Thoracic aorta (tissue), 2 donors: ENCODE results near the gene LRFN3. TPM values are rescaled to one million over a fixed set of nuclear protein-coding genes. Genes with fewer than 3 reads are reported as not detected.
"Not testable (repeated sequence)": the region's sequence is repeated elsewhere in the genome, so short reads cannot be mapped to it uniquely, and the experiment has no call there.

Experiments
- ATAC-seq: fragments of 150-250 bp; one replicate; pipeline ENCODE4 v1.8.0; 2017; ENCODE audit warnings: low read depth; ENCODE audit not compliant: insufficient number of reproducible peaks, low FRiP score
- DNase-seq: peaks from one replicate; pipeline ENCODE4 v3.0.0-alpha.2; 2020; ENCODE audit warnings: low spot score
- H3K27ac ChIP-seq, 2 donors: fragments of 200-600 bp; sonication (generic); 1 replicate in 1 of 2; 2 replicates in 1 of 2; pipeline ENCODE4 v1.5.1; 2016; ENCODE audit warnings: mild to moderate bottlenecking in 2 of 2, moderate library complexity in 2 of 2
- H3K27me3 ChIP-seq: fragments of 200-600 bp; sonication (generic); replicated peaks from 2 replicates; pipeline ENCODE4 v1.6.0; 2016; ENCODE audit warnings: mild to moderate bottlenecking; ENCODE audit not compliant: insufficient read depth
- H3K36me3 ChIP-seq: fragments of 200-600 bp; sonication (generic); one replicate; pipeline ENCODE4 v1.5.1; 2016
- H3K4me1 ChIP-seq, 2 donors: fragments of 200-600 bp; sonication (generic); 1 replicate in 1 of 2; 2 replicates in 1 of 2; pipeline versions ENCODE4 v1.5.1 to v1.6.0; 2016; ENCODE audit warnings: low read depth in 2 of 2, mild to moderate bottlenecking in 1 of 2; ENCODE audit not compliant: control insufficient read depth in 1 of 2
- H3K4me3 ChIP-seq: fragments of 200-600 bp; sonication (generic); 2 replicates; pipeline ENCODE4 v1.5.1; 2016; ENCODE audit warnings: mild to moderate bottlenecking
- H3K9me3 ChIP-seq: fragments of 200-600 bp; sonication (generic); 2 replicates; pipeline ENCODE4 v1.5.1; 2016
- total RNA-seq, 2 donors: library from RNA; depleted of rRNA; stranded (reverse); fragments of >200 nt; gene quantifications; one replicate each; pipeline versions ENCODE4 v1.1.0 to v1.2.3, GENCODE V29; 2016
- TF ChIP-seq, protein P1 (sequence below): fragments of 200-600 bp; sonication (generic); IDR thresholded peaks from one replicate; pipeline ENCODE4 v1.5.1; 2019; ENCODE audit warnings: antibody characterized with exemption

Gene LRFN3
- total RNA-seq, 2 donors from 2014 or later, result 14.3 to 26.7 TPM

DNA sequence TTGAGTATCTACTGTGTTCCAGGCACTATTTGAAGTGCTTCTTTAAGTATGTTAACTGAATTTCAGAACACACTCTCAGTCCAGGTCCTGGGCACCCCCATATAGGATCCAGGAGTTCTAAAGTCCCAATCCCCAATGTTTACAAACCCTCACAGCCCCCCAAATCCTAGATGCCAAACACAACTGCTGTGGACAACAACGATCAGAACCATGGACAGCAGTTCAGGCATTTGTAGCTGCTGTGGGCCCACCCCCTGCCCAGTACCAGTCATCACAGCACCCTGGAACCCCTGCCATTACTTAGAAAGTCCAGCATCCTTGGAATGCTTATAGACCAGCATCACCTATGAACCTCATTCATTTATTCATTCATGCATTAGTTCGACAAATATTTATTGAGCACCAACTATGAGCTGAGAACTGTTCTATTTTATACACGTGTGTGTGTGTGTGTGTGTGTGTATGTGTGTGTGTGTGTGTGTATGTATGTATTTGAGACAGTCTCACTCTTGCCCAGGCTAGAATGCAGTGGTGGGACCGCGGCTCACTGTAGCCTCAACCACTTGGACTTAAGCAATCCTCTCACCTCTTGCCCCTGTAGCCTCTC is 39.5 kb downstream of the LRFN3 start:
- ATAC-seq, result no peak
- H3K4me1 ChIP-seq, result no peaks in the 10 kb centered on the region
- H3K27ac ChIP-seq, result no peak overlapping the region
- no peak overlapping the region for H3K4me3 ChIP-seq
- no peaks in the 10 kb centered on the region for H3K36me3 ChIP-seq
- DNase-seq, result no peak
- no peaks in the 10 kb centered on the region for H3K9me3 ChIP-seq
- H3K27me3 ChIP-seq, result no peaks in the 10 kb centered on the region
- TF ChIP-seq, protein P1, sequence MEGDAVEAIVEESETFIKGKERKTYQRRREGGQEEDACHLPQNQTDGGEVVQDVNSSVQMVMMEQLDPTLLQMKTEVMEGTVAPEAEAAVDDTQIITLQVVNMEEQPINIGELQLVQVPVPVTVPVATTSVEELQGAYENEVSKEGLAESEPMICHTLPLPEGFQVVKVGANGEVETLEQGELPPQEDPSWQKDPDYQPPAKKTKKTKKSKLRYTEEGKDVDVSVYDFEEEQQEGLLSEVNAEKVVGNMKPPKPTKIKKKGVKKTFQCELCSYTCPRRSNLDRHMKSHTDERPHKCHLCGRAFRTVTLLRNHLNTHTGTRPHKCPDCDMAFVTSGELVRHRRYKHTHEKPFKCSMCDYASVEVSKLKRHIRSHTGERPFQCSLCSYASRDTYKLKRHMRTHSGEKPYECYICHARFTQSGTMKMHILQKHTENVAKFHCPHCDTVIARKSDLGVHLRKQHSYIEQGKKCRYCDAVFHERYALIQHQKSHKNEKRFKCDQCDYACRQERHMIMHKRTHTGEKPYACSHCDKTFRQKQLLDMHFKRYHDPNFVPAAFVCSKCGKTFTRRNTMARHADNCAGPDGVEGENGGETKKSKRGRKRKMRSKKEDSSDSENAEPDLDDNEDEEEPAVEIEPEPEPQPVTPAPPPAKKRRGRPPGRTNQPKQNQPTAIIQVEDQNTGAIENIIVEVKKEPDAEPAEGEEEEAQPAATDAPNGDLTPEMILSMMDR, result no peak

DNA sequence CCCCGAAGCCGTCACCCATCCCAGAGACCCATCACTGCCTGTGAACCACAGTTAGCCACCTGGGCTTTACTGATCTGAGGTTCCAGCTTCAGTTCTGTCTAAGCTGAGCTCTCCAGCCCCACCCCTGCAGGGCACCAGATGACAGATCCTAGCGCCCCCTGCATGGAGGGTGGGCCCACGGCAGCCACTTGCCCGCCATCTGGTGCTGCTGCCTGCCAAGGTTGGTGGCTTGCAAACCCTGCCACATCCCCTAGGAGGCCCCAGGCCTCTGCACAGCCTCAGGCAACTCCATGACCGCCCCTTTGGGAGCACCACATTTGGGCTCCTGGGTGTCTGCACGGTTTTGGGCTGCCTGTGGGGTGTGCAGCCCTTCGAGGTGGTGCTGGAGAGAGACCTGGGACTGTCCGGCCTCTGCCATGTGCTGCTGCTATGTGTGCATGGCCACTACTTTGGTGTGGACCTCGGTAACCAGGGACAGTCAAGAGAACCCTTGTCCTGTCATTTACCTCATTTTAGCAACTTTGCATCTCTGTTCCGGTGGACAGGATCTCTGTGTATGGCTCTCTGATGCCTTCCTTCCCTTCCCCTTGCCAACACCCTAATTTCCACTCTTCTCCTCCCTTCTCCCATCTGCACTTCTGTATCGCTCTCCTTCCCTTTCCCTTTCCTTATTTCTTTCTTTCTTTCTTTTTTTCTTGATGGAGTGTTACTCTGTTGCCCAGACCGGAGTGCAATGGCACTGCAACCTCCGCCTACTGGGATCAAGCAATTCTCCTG is 41.5 kb downstream of the LRFN3 start:
- no peak for DNase-seq
- Histone ChIP-seq H3K27me3 (no peaks in the 10 kb centered on the region), H3K4me1 (no peaks in the 10 kb centered on the region), H3K4me3 (no peak overlapping the region), H3K36me3 (no peaks in the 10 kb centered on the region), H3K9me3 (no peaks in the 10 kb centered on the region), H3K27ac (no peak overlapping the region)
- no peak for ATAC-seq
- TF ChIP-seq, protein P1, result no peak

DNA sequence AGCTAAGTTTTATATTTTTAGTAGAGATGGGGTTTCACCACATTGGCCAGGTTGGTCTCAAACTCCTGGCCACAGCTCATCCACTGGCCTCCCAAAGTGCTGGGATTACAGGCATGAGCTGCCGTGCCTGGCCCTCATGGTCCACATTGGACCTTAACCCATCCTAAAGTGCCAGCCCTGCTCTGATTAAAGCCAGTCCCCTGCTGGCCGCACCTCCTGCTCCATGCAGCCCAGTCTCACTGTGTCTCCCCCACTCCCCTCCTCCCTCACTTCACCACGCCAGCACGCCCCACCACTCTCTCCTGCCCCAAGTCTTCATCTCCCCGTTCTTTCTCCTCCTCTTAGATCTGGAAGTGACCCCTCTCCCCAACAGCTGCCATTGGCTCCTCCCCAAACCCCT is 42.1 kb downstream of the LRFN3 start:
- H3K27ac ChIP-seq, result no peak overlapping the region
- TF ChIP-seq, protein P1, result no peak
- ATAC-seq (no peak), DNase-seq (no peak)
- no peaks in the 10 kb centered on the region for H3K36me3 ChIP-seq
- H3K4me3 ChIP-seq, result no peak overlapping the region
- no peaks in the 10 kb centered on the region for H3K4me1 ChIP-seq
- H3K9me3 ChIP-seq, result no peaks in the 10 kb centered on the region
- H3K27me3 ChIP-seq, result no peaks in the 10 kb centered on the region

DNA sequence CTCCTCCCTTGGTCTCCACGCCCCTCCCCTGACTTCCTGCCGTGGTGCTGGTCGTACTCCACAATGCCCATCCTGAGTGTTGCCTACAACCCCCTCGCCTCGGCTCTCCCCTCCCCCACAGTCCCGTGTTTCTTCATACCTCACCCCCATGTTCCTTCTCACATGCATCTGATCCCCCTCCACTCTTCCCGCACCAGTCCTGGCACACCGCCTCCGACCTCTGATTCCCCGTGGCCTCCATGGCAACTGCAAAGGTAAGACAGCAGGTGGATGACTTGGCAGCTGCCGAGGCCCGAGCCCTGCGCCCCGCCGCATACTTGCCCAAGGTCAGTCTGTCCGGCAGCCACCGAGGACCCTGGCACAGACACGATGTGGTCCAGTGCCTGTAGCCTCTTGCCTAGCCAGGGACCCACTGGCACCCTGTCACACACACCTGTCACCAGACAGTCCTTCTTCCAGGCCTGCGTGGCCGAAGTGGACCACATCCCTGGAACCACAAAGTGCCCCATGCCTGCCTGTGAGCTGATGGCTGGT is 42.7 kb downstream of the LRFN3 start:
- no peak for ATAC-seq
- no peaks in the 10 kb centered on the region for H3K9me3 ChIP-seq
- no peaks in the 10 kb centered on the region for H3K4me1 ChIP-seq
- no peaks in the 10 kb centered on the region for H3K36me3 ChIP-seq
- DNase-seq, result no peak
- H3K27me3 ChIP-seq, result no peaks in the 10 kb centered on the region
- H3K4me3 ChIP-seq, result no peak overlapping the region
- no peak overlapping the region for H3K27ac ChIP-seq
- TF ChIP-seq, protein P1, result no peak

DNA sequence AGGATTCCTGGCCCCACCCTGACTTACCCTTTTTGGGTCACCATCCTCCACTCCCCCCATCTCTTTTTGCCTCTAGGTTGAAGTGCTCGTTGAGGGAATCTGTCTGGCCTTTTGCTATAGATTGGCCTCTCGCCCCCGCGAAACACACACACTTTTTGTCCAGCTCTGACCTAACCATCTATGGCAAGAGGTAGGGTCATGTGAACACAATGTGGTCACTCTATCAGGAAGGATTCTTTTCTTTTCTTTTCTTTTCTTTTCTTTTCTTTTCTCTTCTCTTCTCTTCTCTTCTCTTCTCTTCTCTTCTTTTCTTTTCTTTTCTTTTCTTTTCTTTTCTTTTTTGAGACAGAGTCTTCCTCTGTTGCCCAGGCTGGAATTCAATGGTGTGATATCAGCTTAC is 44.8 kb downstream of the LRFN3 start:
- not testable (repeated sequence) for H3K4me1 ChIP-seq, H3K27me3 ChIP-seq, H3K9me3 ChIP-seq, H3K4me3 ChIP-seq, ATAC-seq, H3K27ac ChIP-seq, H3K36me3 ChIP-seq, DNase-seq
